T-helper 9 cell (primary cell): ENCODE data around the gene RABGAP1L.
"Not testable (repeated sequence)": the region's sequence is repeated elsewhere in the genome, so short reads cannot be mapped to it uniquely, and the experiment has no call there.

Experiments used
- DNase-seq: peaks from one replicate; pipeline ENCODE4 v3.0.0-alpha.2; 2020

RABGAP1L gene

DNA sequence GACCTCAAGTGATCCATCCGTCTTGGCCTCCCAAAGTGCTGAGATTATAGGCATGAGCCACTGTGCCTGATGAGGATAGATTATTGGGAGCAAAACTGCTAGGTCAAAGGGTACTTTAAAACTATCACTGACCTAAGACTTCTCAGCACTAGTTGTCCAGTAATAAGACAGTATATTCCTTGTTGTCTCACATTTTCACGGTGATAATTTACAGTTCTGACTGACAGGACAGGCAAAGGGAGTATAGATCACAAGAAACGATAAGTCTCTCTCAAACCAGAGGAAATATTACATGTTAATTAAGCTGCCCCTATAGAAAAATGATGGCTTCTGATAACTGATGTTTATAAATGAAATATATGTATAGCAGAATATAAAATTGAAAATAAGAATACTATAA lies 860.2 kb downstream of the RABGAP1L start:
- no peak for DNase-seq

DNA sequence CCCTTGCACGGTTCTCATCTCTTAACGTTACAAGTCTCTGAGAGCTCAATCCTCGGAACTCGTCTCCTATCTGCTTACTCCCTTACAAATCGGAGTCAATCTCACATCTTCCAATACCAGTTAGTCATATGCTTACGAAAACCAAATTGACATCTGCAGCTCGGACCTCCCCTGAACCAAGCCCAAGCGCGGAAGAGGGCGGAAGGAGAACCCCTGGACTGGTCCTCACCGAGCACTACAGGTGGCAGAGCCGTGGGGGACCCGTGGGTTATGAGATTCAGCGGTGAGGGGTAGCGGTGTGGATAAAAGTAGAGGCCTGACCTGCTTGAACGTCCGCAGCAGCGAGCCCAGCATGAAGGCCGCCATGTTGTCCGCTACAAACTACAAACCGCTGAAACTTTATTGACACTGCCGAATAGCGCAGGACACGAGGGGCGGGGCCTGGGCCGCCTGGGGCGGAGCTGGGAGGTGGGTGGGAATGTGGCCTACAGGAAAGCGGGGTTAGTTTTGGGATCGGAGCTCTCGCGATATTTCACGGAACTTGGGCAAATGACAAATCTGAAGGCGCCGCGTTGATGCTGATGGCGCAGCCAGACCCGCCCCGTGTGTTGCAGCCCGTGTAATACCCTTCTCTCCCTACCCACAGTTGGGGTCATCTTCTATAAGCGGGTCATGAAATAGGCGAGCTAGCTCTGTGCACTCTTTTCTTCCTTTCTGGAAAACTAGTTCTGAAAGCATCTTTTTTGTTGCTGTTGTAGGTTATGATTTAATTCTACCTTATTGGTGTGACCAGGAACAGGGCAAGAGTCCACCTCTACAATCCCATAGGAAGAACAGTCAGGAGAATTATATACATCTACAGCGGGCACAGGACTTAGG lies 864.0 kb downstream of the RABGAP1L start, which contains the start of gene MRPS14:
MRPS14 (minus strand) TSS at position 383 of the 879 bp plus-strand sequence; CDS start at position 366, 17 bp downstream.
- DNase-seq = peak; percentile 97

DNA sequence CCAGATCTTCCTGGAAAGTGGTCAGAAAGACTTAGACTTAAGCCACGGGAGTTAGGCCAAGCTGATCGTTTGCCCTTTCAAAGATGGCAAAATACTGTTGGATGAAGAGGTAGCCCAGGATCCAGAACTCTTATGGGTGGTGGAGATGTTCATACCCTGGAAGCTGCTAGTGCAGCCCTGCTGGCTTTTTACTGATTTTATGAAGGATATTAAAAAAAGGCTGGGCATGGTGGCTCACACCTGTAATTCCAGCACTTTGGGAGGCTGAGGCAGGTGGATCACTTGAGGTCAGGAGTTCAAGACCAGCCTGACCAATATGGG lies 864.6 kb downstream of the RABGAP1L start:
- not testable (repeated sequence) for DNase-seq

DNA sequence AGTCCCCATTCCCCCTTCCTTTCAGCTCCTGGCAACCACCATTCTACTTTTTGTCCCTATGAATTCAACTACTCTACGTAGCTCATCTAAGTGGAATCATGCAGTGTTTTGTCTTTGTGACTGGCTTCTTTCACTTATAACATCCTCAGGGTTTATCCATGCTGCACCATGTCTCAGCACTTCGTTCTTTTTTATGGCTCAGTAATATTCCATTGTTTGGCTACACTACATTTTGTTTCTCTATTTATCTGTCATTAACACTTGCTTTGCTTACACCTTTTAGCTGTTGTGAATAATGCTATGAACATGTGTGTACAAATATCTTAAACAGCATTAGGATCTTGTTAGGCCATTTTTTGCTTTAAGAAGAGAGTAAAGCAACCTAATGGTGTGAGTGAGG lies 865.5 kb downstream of the RABGAP1L start:
- DNase-seq = no peak

DNA sequence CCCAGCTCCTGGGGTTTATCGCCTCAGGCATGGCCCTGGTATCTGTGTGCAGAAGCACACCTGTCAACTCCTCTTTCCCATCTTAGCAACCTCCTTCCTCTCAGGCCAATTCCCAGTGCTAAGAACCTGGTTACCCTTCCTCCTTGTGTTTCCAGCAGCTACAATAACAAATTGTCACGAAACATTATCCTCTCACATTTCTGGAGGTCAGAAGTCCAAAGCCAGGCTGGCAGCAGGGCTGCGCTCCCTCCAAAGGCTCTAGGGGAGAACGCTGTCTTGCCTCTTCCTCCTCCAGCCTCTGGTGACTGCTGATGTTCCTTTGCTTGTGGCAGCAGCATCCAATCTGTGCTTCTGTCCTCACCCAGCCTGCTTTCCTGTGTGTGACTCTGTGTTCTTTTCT lies 874.6 kb downstream of the RABGAP1L start:
- DNase-seq = no peak

DNA sequence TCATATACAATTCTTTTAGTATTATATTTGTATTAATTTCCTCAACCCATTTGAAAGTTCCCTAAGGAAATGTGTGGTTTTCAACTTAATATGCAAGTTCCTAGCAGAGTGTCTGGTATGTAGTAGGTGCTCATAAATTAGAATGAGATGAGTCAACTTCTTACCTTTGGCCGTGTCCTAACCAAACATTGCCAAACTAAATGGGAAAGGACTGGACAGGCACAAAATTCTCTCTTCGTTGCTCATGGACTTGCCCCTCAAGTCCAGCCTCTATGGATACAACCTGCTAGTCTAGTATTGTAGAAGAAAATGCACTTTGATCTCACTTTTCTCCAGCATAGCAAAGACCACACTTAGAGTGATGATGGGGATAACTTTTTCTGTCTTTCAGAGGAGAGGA lies 875.5 kb downstream of the RABGAP1L start:
- DNase-seq = no peak

DNA sequence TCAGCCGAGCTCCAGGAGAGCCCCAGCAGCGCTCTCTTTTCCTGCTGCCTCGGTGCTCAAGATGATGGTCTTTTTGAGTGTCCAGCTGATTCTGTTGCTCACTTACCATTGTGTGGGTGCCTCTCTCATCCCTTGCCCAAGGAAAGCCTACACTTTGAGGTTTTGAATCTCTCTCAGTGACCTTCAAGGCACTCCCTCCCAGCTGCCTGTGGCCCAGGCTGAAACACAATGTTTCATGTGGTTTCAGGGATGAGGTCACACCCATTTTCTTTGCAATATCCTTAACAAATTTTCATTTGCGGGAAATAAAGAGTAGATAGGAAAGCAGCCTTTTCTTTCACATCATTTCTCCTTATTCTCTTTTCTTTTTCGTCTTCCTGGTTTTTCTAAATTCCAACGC lies 876.5 kb downstream of the RABGAP1L start:
- DNase-seq = no peak

DNA sequence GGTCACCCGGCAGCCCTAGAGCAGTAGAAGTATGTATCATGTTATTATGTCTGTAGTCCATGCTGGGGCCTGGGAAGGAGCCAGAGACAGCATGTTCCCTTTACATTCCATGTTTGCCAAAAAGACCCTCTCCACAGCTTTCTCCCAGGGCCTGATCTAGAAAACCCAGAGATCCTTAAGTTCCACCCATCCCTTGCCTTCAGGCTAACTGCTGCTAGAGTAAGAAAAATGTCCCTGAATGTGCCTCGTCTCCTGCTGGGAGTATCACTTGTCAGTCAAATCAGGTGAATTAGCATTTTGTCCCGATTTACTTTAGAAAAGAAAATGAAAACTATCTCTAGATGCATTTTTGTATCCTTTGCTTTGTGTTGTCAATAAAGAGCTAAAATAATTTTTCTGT lies 877.2 kb downstream of the RABGAP1L start:
- DNase-seq = no peak

DNA sequence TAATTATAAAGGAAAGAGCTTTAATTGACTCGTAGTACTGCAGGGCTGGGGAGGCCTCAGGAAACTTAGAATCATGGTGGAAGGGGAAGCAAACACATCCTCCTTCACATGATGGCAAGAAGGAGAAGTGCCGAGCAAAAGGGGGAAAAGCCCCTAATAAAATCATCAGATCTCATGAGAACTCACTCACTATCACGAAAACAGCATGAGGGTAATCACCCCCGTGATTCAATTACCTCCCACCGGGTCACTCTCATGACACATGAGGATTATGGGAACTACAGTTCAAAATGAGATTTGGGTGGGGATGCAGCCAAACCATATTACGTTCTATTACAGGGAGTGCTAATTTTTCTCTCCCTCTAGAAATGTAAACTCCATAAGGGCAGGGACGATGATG lies 878.1 kb downstream of the RABGAP1L start:
- no peak for DNase-seq

DNA sequence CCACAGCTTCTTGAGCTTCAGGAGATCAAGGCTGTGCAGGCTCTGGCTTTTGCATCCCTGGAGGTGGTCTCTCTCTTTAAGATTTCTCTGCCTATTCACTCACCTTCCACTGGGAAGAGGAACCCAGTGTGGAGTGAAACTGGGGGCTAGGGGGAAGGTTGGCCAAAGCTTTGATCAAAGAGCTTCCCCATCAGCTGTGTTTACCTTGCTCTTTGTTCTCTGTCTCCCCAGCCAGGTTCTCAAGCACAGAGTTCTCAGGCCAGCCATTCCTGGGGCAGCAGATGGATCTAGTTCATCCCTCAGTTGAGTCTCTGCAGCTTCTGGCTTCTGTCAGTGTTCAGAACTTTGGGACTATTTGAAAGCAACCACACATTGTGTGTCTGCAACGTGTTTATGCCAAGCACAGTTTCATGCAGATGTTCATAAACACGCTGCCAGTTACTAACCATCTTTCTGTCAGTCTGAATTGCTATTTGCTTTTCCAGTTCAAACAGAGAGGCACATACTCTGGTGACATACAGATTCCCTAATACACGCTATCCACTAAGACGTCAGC lies 881.1 kb downstream of the RABGAP1L start:
- no peak for DNase-seq

DNA sequence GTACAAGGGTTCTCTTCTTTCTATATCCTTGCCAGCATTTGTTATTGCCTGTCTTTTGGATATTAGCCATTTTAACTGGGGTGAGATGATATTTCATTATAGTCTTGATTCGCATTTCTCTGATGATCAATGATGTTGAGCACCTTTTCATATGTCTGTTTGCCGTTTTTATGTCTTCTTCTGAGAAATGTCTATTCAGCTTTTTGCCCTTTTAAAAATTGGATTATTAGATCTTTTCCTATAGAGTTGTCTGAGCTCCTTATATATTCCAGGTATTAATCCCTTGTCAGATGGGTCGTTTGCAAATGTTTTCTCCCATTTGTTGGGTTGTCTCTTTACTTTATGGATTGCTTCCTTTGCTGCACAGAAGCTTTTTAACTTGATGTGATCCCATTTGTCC lies 883.3 kb downstream of the RABGAP1L start:
- DNase-seq = no peak

DNA sequence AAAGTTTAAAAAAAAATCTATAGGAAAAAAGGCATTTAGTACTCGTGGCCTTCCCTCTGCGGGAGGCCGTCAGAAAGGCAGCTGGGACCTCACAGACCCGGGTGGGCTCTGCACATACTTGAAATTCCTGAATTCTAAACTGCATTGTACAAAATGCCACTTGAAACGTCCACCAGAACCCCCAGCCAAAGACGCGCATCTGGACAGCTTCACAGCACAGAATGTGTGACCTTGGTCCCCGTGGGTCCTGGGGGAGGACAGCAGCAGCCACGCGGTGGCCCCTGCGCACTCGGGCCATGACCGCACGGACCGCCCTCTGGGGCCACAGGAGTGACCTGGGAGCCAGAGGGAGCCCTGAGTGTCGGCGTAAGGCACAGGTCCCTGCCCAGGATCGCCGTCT lies 884.5 kb downstream of the RABGAP1L start:
- DNase-seq = no peak

DNA sequence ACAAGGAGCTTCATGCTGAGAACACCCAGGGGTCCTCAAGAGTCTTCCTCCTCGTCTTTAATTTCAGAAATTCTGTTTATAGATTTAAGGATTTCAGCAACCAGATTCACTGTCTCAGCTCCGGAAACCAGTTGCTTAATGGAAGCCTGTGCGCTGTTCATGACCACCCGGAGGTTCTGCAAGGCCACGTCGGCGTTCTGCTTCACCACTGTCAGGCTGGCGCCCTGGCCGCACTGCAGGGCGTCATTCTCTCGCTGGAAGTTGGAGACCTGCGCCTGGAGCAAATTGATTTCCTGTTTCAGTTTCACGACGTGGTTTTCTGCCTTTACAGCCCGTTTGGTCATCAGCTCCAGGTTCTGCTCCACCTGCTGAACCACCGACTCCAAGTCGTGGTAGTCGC lies 885.3 kb downstream of the RABGAP1L start:
- not testable (repeated sequence) for DNase-seq
